Measurements from ENCODE around the gene OR13A1. TPM values are rescaled to one million over a fixed set of nuclear protein-coding genes. Genes with fewer than 3 reads are reported as not detected.

OR13A1 gene
- total and polyA plus RNA-seq, 2 donors (not counting 1 experiment from before 2014, with no cell fraction given): 2.3 to 5.8 TPM

DNA sequence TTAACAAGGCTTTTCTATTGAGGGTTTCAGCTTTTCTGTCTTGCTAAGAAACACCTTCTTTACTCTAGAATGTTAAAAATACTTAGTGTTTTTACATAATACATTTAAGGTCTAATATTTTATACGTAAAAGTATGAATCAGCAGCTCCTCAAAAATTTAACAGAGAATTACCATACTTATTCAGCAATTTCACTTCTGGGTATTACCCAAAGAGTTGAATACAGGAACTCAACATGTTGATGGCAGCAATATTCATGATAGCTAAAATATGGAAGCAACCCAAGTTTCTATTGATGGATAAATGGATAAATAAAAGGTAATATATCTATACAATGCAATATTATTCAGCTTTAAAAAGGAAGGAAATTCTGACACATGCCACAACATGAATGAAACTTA is 9.7 kb upstream of the OR13A1 start:
- no peak for DNase-seq
- Histone ChIP-seq H3K9ac (ENCODE audit: low read length) (no peak overlapping the region), H3K27me3 (replicated peaks in 1 of 4; ENCODE audit: control extremely low read depth in 1 of 4, control insufficient read depth in 3 of 4, insufficient read depth in 4 of 4, low read length in 3 of 4) (no peaks in the 10 kb centered on the region), H2AFZ (ENCODE audit: insufficient read depth, low read depth, low read length, poor library complexity, severe bottlenecking) (no peak overlapping the region), H3K4me2 (replicated peaks; ENCODE audit: low read depth, low read length, poor library complexity, severe bottlenecking) (no peak overlapping the region), H3K4me1 (ENCODE audit: control insufficient read depth in 2 of 2, insufficient read depth in 2 of 2, low read length in 2 of 2) (no peaks in the 10 kb centered on the region), H3K27ac (ENCODE audit: low read length in 2 of 2) (no peak overlapping the region), H3K9me3 (ENCODE audit: control extremely low read depth in 1 of 3, control insufficient read depth in 2 of 3, insufficient read depth in 1 of 3, low read length in 2 of 3) (peaks cover 0 to 5% (median 5%) of the 10 kb centered on the region in 3 donors), H3K4me3 (ENCODE audit: control extremely low read depth in 1 of 5, extremely low read depth in 1 of 5, insufficient read depth in 1 of 5, low read depth in 2 of 5, low read length in 4 of 5) (no peak overlapping the region), H4K20me1 (ENCODE audit: control insufficient read depth, insufficient read depth, low read length, poor library complexity, severe bottlenecking) (no peaks in the 10 kb centered on the region), H3K36me3 (replicated peaks in 1 of 2; ENCODE audit: control extremely low read depth in 1 of 2, control insufficient read depth in 1 of 2, extremely low read depth in 1 of 2, insufficient read depth in 2 of 2, low read length in 1 of 2) (no peaks in the 10 kb centered on the region), H3K79me2 (ENCODE audit: control insufficient read depth, insufficient read depth, low read length) (no peaks in the 10 kb centered on the region)
- POLR2A ChIA-PET: no interaction called here
- no peak for ATAC-seq (ENCODE audit: low read depth)
- no peaks in the 10 kb centered on the region for H3K4me1 Mint-ChIP-seq
- CTCF ChIA-PET: interaction anchor here (0.7 kb wide), 1 partner anchor 15 kb away, joined by 3 read pairs; no protein-coding TSS in a partner anchor
- H3K27ac Mint-ChIP-seq: no peak overlapping the region
- no CpG with 5 or more reads among the region's 1 CpG for WGBS (ENCODE audit: insufficient coverage)
- TF ChIP-seq EZH2 (IDR thresholded peaks at IDR 0.05; ENCODE audit: borderline replicate concordance, insufficient read depth, low read depth, low read length, poor library complexity, severe bottlenecking) (no peak), CTCF (IDR thresholded peaks at IDR 0.05) (no peak)
- no peaks in the 10 kb centered on the region for H3K27me3 Mint-ChIP-seq
- intact Hi-C loops (cut with micrococcal nuclease): no loop called here
- H3K9me3 Mint-ChIP-seq (ENCODE audit: insufficient read depth): peaks cover 13% of the 10 kb centered on the region
- no peak overlapping the region for H3K4me3 Mint-ChIP-seq

- no peak overlapping the region for H3K9ac ChIP-seq (ENCODE audit: low read length)
- H3K4me3 ChIP-seq (ENCODE audit: control extremely low read depth in 1 of 5, extremely low read depth in 1 of 5, insufficient read depth in 1 of 5, low read depth in 2 of 5, low read length in 4 of 5): no peak overlapping the region
- no peaks in the 10 kb centered on the region for H3K27me3 Mint-ChIP-seq
- intact Hi-C loops (cut with micrococcal nuclease): loop anchor here (10.0 kb wide), 1 partner anchor 55 kb away; the partner anchor contains the start of gene ALOX5
- no peaks in the 10 kb centered on the region for H4K20me1 ChIP-seq (ENCODE audit: control insufficient read depth, insufficient read depth, low read length, poor library complexity, severe bottlenecking)
- H3K4me3 Mint-ChIP-seq: no peak overlapping the region
- H3K9me3 ChIP-seq (ENCODE audit: control extremely low read depth in 1 of 3, control insufficient read depth in 2 of 3, insufficient read depth in 1 of 3, low read length in 2 of 3): peaks cover 0 to 5% (median 2%) of the 10 kb centered on the region in 3 donors
- H3K27ac ChIP-seq (ENCODE audit: low read length in 2 of 2): no peak overlapping the region
- no peak for ATAC-seq (ENCODE audit: low read depth)
- no peaks in the 10 kb centered on the region for H3K27me3 ChIP-seq (replicated peaks in 1 of 4; ENCODE audit: control extremely low read depth in 1 of 4, control insufficient read depth in 3 of 4, insufficient read depth in 4 of 4, low read length in 3 of 4)
- POLR2A ChIA-PET: no interaction called here
- H3K4me2 ChIP-seq (replicated peaks; ENCODE audit: low read depth, low read length, poor library complexity, severe bottlenecking): no peak overlapping the region
- DNase-seq: no peak
- WGBS (ENCODE audit: insufficient coverage): no CpG with 5 or more reads among the region's 2 CpGs
- no peak overlapping the region for H2AFZ ChIP-seq (ENCODE audit: insufficient read depth, low read depth, low read length, poor library complexity, severe bottlenecking)
- H3K79me2 ChIP-seq (ENCODE audit: control insufficient read depth, insufficient read depth, low read length): no peaks in the 10 kb centered on the region
- H3K36me3 ChIP-seq (replicated peaks in 1 of 2; ENCODE audit: control extremely low read depth in 1 of 2, control insufficient read depth in 1 of 2, extremely low read depth in 1 of 2, insufficient read depth in 2 of 2, low read length in 1 of 2): no peaks in the 10 kb centered on the region
- CTCF ChIA-PET: no interaction called here
- no peaks in the 10 kb centered on the region for H3K4me1 ChIP-seq (ENCODE audit: control insufficient read depth in 2 of 2, insufficient read depth in 2 of 2, low read length in 2 of 2)
- no peak overlapping the region for H3K27ac Mint-ChIP-seq
- H3K9me3 Mint-ChIP-seq (ENCODE audit: insufficient read depth): peaks cover 5% of the 10 kb centered on the region
- H3K4me1 Mint-ChIP-seq: no peaks in the 10 kb centered on the region
- TF ChIP-seq CTCF (IDR thresholded peaks at IDR 0.05): no peak
- TF ChIP-seq EZH2 (IDR thresholded peaks at IDR 0.05; ENCODE audit: borderline replicate concordance, insufficient read depth, low read depth, low read length, poor library complexity, severe bottlenecking): no peak
Observed at GRCh38 chr10:45319702-45320101, 4.3 kb upstream of the OR13A1 start.

Data from B cell (primary cell).